ENCODE results near the gene FMR1. TPM values are rescaled to one million over a fixed set of nuclear protein-coding genes. Genes with fewer than 3 reads are reported as not detected.
A peak's percentile ranks its signal among the peaks of the same experiment; 100 is the strongest.

FMR1 gene
- total RNA-seq, result 10 to 100 TPM; 57.0 to 58.4 TPM

DNA sequence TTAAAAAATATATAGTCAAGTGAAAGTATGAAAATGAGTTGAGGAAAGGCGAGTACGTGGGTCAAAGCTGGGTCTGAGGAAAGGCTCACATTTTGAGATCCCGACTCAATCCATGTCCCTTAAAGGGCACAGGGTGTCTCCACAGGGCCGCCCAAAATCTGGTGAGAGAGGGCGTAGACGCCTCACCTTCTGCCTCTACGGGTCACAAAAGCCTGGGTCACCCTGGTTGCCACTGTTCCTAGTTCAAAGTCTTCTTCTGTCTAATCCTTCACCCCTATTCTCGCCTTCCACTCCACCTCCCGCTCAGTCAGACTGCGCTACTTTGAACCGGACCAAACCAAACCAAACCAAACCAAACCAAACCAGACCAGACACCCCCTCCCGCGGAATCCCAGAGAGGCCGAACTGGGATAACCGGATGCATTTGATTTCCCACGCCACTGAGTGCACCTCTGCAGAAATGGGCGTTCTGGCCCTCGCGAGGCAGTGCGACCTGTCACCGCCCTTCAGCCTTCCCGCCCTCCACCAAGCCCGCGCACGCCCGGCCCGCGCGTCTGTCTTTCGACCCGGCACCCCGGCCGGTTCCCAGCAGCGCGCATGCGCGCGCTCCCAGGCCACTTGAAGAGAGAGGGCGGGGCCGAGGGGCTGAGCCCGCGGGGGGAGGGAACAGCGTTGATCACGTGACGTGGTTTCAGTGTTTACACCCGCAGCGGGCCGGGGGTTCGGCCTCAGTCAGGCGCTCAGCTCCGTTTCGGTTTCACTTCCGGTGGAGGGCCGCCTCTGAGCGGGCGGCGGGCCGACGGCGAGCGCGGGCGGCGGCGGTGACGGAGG, at the start of gene FMR1:
TSS of gene FMR1 (plus strand) at position 728 of the 831 bp plus-strand sequence. CDS start 261 bp downstream, outside the sequence.
- peaks cover 2% of the 10 kb centered on the region for H3K36me3 Mint-ChIP-seq (ENCODE audit: low read depth)
- H3K27ac Mint-ChIP-seq, result peak within 1 kb of the TSS; percentile 98
- peaks cover 36% of the 10 kb centered on the region for H3K4me1 Mint-ChIP-seq
- CTCF ChIA-PET, result interaction anchor here (0.8 kb wide), 1 partner anchor 15 kb away, joined by 3 read pairs; no protein-coding TSS in a partner anchor
- H3K9me3 Mint-ChIP-seq, result no peaks in the 10 kb centered on the region
- peak; percentile 94 for DNase-seq
- H3K27me3 Mint-ChIP-seq, result no peaks in the 10 kb centered on the region
- POLR2A ChIA-PET, result no interaction called here
- H3K4me3 Mint-ChIP-seq, result peak within 1 kb of the TSS; percentile 96

DNA sequence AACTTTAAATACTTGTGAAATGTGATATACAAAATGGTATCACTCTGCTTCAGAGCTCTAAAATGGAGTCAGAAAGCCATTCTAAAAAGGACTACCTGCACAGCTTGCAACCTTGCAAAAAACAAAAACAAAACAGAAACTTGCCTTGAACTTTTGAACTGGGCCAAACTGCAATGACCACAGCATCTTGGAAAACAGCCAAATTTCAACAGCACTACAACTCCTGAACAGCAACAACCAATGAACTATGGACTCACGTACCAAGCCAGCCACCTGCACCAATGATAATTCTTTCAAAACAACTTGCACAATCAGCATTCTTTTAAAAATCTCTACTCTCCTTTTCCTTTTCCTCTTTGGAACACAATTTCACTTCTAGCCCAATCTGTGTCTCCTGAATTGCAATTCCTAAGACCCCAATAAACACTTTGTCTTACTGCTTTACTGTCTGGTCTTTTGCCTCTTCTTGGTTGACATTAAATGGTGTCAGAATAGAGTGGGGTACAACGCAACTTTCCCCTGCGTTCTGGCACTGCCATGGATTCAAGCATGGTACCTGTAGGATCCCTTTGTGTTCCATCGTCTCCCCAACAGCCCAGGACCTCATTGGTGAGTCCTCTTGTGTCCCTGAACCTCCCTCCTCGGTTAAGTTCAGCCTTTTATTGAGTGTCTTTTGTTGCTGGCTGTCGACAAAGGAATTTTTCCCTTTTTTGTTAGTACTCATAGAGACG, 35.7 kb upstream of the FMR1 start:
- H3K36me3 Mint-ChIP-seq (ENCODE audit: low read depth), result no peaks in the 10 kb centered on the region
- H3K27ac Mint-ChIP-seq, result no peak overlapping the region
- H3K27me3 Mint-ChIP-seq, result no peaks in the 10 kb centered on the region
- no peaks in the 10 kb centered on the region for H3K9me3 Mint-ChIP-seq
- no peak overlapping the region for H3K4me3 Mint-ChIP-seq
- no peak for DNase-seq
- CTCF ChIA-PET, result no interaction called here
- H3K4me1 Mint-ChIP-seq, result peaks cover 7% of the 10 kb centered on the region
- POLR2A ChIA-PET, result no interaction called here

DNA sequence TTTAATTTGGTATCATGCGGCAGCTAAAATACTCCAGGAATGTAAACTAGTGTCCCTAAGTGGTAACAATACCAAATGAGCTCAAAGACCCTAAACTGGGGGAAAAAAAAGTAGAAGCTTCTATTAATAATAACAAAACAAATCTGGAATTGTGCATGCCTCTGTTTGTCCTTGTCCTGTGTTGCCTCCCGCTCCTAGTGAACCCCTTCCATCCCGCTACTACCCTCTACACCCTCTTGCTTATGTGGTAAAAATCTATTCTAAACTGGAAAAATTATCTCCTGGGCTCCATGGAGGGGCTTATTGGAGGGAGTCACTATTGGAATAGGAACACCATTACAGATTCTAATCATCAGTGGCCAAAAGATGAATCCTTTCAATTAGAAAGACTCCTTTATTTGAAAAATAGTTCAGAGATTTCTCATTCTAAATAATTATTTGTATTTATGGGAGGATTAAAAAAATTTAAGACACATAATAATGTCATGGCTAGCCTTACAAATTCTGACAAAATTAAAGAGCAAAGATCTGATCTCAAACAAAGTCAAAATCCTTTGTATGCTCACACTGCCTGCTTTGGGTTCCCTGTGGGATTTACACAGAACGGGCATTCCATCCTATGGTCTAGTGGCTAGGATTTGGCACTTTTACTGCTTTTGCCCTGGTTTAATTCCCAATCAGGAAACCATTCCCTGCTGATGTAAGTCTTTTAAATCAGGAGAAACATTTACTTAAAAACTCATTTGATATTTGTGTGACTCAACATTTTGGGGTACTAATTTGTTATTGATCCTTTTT, 34.7 kb upstream of the FMR1 start:
- CTCF ChIA-PET, result no interaction called here
- H3K4me3 Mint-ChIP-seq, result no peak overlapping the region
- H3K27me3 Mint-ChIP-seq, result no peaks in the 10 kb centered on the region
- H3K36me3 Mint-ChIP-seq (ENCODE audit: low read depth), result no peaks in the 10 kb centered on the region
- no peaks in the 10 kb centered on the region for H3K9me3 Mint-ChIP-seq
- POLR2A ChIA-PET, result no interaction called here
- no peak overlapping the region for H3K27ac Mint-ChIP-seq
- peaks cover 7% of the 10 kb centered on the region for H3K4me1 Mint-ChIP-seq
- no peak for DNase-seq

DNA sequence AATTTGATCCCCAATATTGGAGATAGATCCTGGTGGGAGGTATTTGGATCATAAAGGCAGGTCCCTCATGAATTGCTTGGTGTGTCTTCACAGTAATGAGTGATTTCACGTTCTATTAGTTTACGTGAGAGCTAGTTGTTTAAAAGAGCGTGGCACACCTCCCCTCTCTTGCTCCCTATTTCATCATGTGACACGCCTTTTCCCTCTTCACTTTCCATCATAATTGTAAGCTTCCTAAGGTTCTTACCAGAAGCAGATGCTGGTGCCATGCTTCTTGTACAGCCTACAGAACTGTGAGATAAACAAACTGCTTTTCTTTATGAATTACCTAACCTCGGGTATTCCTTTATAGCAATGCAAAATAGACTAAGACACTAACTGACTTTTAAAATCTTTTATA, 34.0 kb upstream of the FMR1 start:
- Mint-ChIP-seq H3K27ac (no peak overlapping the region), H3K4me1 (peaks cover 7% of the 10 kb centered on the region), H3K36me3 (ENCODE audit: low read depth) (no peaks in the 10 kb centered on the region), H3K4me3 (no peak overlapping the region), H3K27me3 (peaks cover 2% of the 10 kb centered on the region), H3K9me3 (no peaks in the 10 kb centered on the region)
- DNase-seq, result no peak
- POLR2A ChIA-PET, result interaction anchor here (0.7 kb wide), 1 partner anchor 99 kb away, joined by 3 read pairs; no protein-coding TSS in a partner anchor
- CTCF ChIA-PET, result no interaction called here

DNA sequence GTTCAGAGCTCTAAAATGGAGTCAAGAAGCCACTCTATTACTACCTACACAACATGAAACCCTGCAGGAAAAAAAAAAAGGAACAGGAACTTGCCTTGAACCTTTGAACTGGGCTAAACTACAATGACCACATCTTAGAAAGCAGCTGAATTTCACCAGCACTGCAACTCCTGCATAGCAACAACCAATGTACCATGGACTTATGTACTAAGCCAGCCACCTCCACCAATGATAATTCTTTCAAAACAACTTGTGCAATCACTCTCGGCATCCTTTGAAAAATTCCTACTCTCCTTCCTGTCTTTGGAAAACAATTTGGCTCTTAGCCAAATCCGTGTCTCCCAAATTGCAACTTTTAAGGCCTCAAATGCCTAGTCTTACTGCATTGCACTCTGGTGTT, 26.8 kb upstream of the FMR1 start:
- Mint-ChIP-seq H3K27me3 (peaks cover 2% of the 10 kb centered on the region), H3K9me3 (peaks cover 2% of the 10 kb centered on the region), H3K4me1 (peaks cover 5% of the 10 kb centered on the region), H3K36me3 (ENCODE audit: low read depth) (no peaks in the 10 kb centered on the region), H3K4me3 (no peak overlapping the region), H3K27ac (no peak overlapping the region)
- DNase-seq, result no peak
- POLR2A ChIA-PET, result no interaction called here
- CTCF ChIA-PET, result interaction anchor here (0.7 kb wide), 1 partner anchor 86 kb away, joined by 3 read pairs; no protein-coding TSS in a partner anchor

DNA sequence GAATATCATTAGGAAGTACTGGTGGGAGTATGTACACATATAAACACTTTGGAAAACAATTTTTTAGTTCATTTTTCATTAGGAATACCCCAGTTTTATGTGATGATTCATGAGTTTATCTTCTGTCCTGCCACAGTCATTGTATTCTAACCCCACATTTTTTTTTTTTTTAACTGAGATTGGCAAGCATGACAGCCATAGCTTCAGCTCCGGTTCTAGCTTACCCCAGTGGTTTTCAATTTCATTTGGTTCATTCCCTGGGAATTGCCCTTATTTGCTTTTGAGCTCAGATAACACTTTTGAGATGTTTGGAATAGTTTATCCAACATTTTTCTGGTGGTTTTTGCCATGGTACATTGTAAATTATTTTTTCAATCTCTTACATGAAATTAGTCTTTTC, 21.0 kb upstream of the FMR1 start:
- Mint-ChIP-seq H3K9me3 (peaks cover 2% of the 10 kb centered on the region), H3K27ac (no peak overlapping the region), H3K4me3 (no peak overlapping the region), H3K4me1 (peaks cover 5% of the 10 kb centered on the region), H3K27me3 (peaks cover 2% of the 10 kb centered on the region), H3K36me3 (ENCODE audit: low read depth) (no peaks in the 10 kb centered on the region)
- DNase-seq, result no peak
- ChIA-PET CTCF (interaction anchor here (0.7 kb wide), 1 partner anchor 31 kb away, joined by 5 read pairs; no protein-coding TSS in a partner anchor), POLR2A (no interaction called here)

DNA sequence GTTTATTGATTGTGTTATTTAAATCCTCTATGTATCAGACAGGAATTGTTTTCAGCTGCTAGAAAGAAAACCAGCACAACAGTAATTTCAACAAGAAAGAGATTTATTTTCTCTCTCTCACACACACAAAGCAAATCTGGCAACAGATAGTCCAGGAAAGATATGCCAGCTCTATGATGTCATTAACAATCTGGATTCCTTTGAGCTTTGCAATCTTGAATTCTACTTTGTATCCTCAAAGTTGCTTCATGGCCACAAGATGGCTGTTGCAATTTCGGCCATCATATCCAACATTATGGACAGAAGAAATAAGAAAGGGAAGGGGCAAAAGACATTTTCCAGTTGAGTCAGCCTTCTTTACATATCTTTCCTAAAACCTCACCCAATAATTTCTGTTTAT, 19.8 kb upstream of the FMR1 start:
- ChIA-PET CTCF (no interaction called here), POLR2A (no interaction called here)
- H3K27ac Mint-ChIP-seq, result no peak overlapping the region
- peaks cover 5% of the 10 kb centered on the region for H3K4me1 Mint-ChIP-seq
- no peaks in the 10 kb centered on the region for H3K9me3 Mint-ChIP-seq
- H3K27me3 Mint-ChIP-seq, result peaks cover 2% of the 10 kb centered on the region
- H3K36me3 Mint-ChIP-seq (ENCODE audit: low read depth), result no peaks in the 10 kb centered on the region
- H3K4me3 Mint-ChIP-seq, result no peak overlapping the region
- no peak for DNase-seq

DNA sequence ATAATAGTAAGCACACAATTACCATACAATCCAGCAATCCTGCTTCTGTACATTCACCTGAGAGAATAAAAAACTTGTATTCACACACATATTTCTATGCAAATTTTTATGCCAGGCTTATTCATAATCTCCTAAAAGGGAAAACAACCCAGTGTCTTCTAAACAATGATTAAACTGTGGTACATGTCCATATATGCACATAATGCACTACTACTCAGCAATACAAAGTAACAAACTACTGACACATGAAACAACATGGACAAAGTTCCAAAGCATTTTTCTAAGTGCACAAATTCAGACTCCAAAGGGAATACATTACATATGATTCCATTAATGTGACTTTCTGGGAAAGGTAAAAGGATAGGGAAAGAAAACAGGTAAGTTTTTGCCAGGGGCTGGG, 18.0 kb upstream of the FMR1 start:
- H3K27ac Mint-ChIP-seq, result no peak overlapping the region
- peaks cover 2% of the 10 kb centered on the region for H3K27me3 Mint-ChIP-seq
- no peaks in the 10 kb centered on the region for H3K4me1 Mint-ChIP-seq
- ChIA-PET CTCF (no interaction called here), POLR2A (no interaction called here)
- DNase-seq, result no peak
- no peak overlapping the region for H3K4me3 Mint-ChIP-seq
- no peaks in the 10 kb centered on the region for H3K9me3 Mint-ChIP-seq
- no peaks in the 10 kb centered on the region for H3K36me3 Mint-ChIP-seq (ENCODE audit: low read depth)

DNA sequence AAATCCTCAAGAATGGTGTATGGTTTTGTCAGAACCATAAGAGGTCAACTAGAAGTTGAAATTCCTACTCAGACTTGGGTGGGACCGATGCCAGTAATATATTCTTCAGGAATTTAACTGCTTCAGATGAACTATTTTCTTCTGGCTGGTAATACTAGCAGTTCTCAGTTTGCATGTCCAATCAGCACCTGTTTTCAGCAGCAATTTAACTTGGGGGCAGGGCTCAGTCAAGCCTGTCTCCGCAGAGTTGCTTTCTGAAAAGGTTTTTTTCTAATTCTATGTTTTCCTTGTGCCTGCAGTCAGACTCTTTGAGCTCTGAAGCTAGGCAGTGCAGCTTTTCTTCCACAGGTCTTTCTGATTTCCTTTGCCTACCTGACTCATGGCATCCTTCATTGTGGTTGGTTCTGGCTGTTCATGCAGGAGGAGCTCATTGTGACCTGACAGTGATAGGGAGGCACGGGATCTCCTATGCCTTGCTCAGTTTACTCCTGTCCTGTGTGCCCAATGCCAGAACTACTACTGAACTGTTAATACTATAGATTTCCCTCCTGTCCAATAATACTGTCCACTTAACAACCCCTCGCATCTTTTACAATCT, 17.3 kb upstream of the FMR1 start:
- H3K4me3 Mint-ChIP-seq, result no peak overlapping the region
- no peaks in the 10 kb centered on the region for H3K9me3 Mint-ChIP-seq
- no peaks in the 10 kb centered on the region for H3K4me1 Mint-ChIP-seq
- ChIA-PET POLR2A (no interaction called here), CTCF (no interaction called here)
- H3K27me3 Mint-ChIP-seq, result peaks cover 2% of the 10 kb centered on the region
- no peaks in the 10 kb centered on the region for H3K36me3 Mint-ChIP-seq (ENCODE audit: low read depth)
- H3K27ac Mint-ChIP-seq, result no peak overlapping the region
- no peak for DNase-seq

DNA sequence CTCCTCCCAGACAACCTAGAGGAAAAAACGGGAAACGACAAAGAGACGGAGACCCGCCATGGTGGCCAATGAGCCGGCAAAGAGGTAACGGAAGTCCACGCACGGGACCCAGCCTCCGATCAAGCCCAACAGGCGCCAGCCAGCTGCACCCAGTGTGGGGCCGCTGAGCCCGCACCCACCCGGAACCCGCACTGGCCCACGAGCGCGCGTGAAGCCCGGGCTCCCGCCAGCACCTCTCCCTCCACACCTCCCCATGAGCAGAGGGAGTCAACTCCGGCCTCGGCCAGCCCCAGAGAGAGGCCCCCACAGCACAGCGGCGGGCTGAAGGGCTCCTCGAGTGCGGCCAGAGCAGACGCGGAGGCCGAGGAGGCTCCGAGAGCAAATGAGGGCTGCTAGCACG, 14.6 kb upstream of the FMR1 start:
- Mint-ChIP-seq H3K36me3 (ENCODE audit: low read depth) (no peaks in the 10 kb centered on the region), H3K4me3 (no peak overlapping the region), H3K9me3 (peaks cover 3% of the 10 kb centered on the region), H3K27ac (no peak overlapping the region), H3K27me3 (peaks cover 2% of the 10 kb centered on the region), H3K4me1 (peaks cover 4% of the 10 kb centered on the region)
- POLR2A ChIA-PET, result no interaction called here
- DNase-seq, result no peak
- CTCF ChIA-PET, result interaction anchor here (0.6 kb wide), 1 partner anchor 955 kb away, joined by 3 read pairs; no protein-coding TSS in a partner anchor

DNA sequence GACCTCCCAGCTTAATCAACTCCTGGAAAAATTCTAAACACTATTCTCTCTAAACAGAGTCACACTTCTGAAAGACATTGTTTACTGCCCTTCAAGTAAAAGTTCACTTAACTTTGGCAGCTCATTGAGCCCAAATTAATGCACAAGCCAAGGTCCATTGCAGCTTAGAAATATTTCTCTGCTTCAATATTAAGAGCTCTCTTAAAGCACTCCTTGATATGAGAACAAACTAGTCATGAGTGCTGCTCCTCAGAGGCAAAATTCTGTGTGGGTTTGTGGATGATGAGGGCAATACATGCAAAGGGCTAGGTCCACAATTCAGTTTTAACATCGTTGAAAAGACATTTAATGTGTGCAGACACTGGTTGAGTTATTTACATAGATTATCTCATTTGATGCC, 12.8 kb upstream of the FMR1 start:
- H3K27ac Mint-ChIP-seq, result no peak overlapping the region
- POLR2A ChIA-PET, result no interaction called here
- CTCF ChIA-PET, result interaction anchor here (0.6 kb wide), 1 partner anchor 686 kb away, joined by 4 read pairs; no protein-coding TSS in a partner anchor
- DNase-seq, result no peak
- peaks cover 1% of the 10 kb centered on the region for H3K36me3 Mint-ChIP-seq (ENCODE audit: low read depth)
- H3K4me1 Mint-ChIP-seq, result peaks cover 4% of the 10 kb centered on the region
- peaks cover 3% of the 10 kb centered on the region for H3K9me3 Mint-ChIP-seq
- peaks cover under 1% of the 10 kb centered on the region for H3K27me3 Mint-ChIP-seq
- no peak overlapping the region for H3K4me3 Mint-ChIP-seq

DNA sequence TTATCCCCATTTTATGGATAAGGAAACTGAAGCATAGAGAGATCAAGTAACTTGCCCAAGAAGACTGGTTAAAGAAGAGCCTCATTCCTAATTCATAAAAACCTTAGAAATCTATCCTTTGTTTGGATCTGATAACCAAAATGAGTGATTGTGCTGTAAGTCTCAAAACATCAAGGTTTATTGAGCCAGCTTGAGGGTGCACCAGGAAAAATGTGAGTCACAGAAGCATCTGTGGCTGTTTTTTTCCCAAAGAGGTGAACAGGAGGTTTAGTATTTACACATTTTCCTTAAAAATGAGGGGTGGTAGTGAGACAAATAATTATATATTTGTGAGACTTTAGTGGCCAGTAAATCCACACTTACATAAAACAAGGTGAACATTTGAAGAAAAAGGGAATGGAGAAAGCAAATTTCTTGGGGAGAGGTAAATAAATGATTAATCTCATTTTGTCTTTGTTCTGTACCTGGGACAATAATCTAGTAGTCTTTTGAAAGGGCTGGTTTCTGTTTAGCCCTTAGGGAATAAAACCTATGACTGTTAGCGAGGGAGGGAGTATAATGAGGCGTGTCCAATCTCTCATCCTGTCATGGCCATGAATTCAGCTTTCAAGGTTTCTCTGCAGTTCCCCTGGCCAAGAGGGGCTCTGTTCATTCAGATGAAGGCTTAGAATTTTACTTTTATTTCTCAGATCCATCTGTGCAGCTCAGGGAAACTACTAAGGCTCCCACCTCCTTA, 12.2 kb upstream of the FMR1 start:
- H3K27me3 Mint-ChIP-seq, result no peaks in the 10 kb centered on the region
- POLR2A ChIA-PET, result no interaction called here
- no peak overlapping the region for H3K4me3 Mint-ChIP-seq

More for the DNA sequence above, 12.2 kb upstream of the FMR1 start:
- peaks cover 3% of the 10 kb centered on the region for H3K9me3 Mint-ChIP-seq
- peaks cover 4% of the 10 kb centered on the region for H3K4me1 Mint-ChIP-seq
- CTCF ChIA-PET, result no interaction called here
- H3K36me3 Mint-ChIP-seq (ENCODE audit: low read depth), result peaks cover 1% of the 10 kb centered on the region
- H3K27ac Mint-ChIP-seq, result no peak overlapping the region
- DNase-seq, result no peak

Data from activated CD4-positive, alpha-beta T cell treated with anti-CD3 and anti-CD28 coated beads, Interleukin-2, amount 10 ng/mL, durations not matched to agents 7 days and 5 days (primary cell).